Gastroesophageal sphincter (tissue), 4 donors: Measurements from ENCODE around the gene APEX2. TPM values are rescaled to one million over a fixed set of nuclear protein-coding genes. Genes with fewer than 3 reads are reported as not detected.
"Not testable (repeated sequence)": the region's sequence is repeated elsewhere in the genome, so short reads cannot be mapped to it uniquely, and the experiment has no call there.

Experiments
- ATAC-seq: fragments of 150-250 bp; one replicate; pipeline ENCODE4 v1.9.1; 2016; ENCODE audit warnings: mild to moderate bottlenecking, moderate library complexity
- H3K27ac ChIP-seq, 4 donors: fragments of 200-600 bp; sonication (generic) in 3 of 4; 1 replicate in 3 of 4; 2 replicates in 1 of 4; pipeline ENCODE4 v1.5.1; 2016 to 2019
- H3K27me3 ChIP-seq: fragments of 200-600 bp; sonication (generic); one replicate; pipeline ENCODE4 v1.5.1; 2019
- H3K36me3 ChIP-seq, 2 donors: fragments of 200-600 bp; sonication (generic); one replicate each; pipeline ENCODE4 v1.5.1; 2019; ENCODE audit warnings: control low read depth in 1 of 2
- H3K4me1 ChIP-seq, 3 donors: fragments of 200-600 bp; sonication (generic); 1 replicate in 2 of 3; 2 replicates in 1 of 3; pipeline ENCODE4 v1.5.1; 2016 to 2019; ENCODE audit warnings: control low read depth in 2 of 3
- H3K4me3 ChIP-seq, 2 donors: fragments of 200-600 bp; sonication (generic); one replicate each; pipeline ENCODE4 v1.5.1; 2019; ENCODE audit warnings: mild to moderate bottlenecking in 1 of 2, moderate library complexity in 1 of 2
- H3K9me3 ChIP-seq, 3 donors: fragments of 200-600 bp; sonication (generic); one replicate each; pipeline ENCODE4 v1.5.1; 2017 to 2019; ENCODE audit warnings: control low read depth in 2 of 3
- CTCF ChIP-seq, 4 experiments: fragments of 200-600 bp in 2 of 4; fragments of 450-650 bp in 2 of 4; sonication (generic) in 1 of 4; IDR thresholded peaks; one replicate each; pipeline ENCODE4 v1.5.1; 2017 to 2019; ENCODE audit warnings: antibody characterized with exemption in 4 of 4, mild to moderate bottlenecking in 2 of 4, moderate library complexity in 2 of 4
- EP300 ChIP-seq: sonication (generic); formaldehyde crosslinking; IDR thresholded peaks from one replicate; pipeline ENCODE4 v1.6.1; 2017; ENCODE audit warnings: antibody characterized with exemption, mild to moderate bottlenecking
- POLR2A ChIP-seq, 2 donors: fragments of 450-650 bp; IDR thresholded peaks; one replicate each; pipeline ENCODE4 v1.6.1; 2017; ENCODE audit warnings: antibody characterized with exemption in 2 of 2, mild to moderate bottlenecking in 2 of 2, moderate library complexity in 1 of 2
- POLR2AphosphoS5 ChIP-seq: sonication (generic); formaldehyde crosslinking; IDR thresholded peaks from one replicate; pipeline ENCODE4 v1.6.1; 2017; ENCODE audit warnings: antibody characterized with exemption
- WGBS, 2 donors: methylation state at CpG; one replicate each; pipeline ENCODE4 v1.1.5; 2018; ENCODE audit warnings: low coverage in 1 of 2; 5-methylcytosine and 5-hydroxymethylcytosine counted together
- total RNA-seq, 4 donors: library from RNA; depleted of rRNA; stranded (reverse); fragments of >200 nt; gene quantifications; one replicate each; pipeline ENCODE4 v1.1.0, GENCODE V29; 2016

Gene APEX2
- total RNA-seq, 4 donors from 2014 or later: 5.4 to 9.7 (median 6.4) TPM

GRCh38 chrX:55041514-55041913 lies 41.4 kb downstream of the APEX2 start:
- Histone ChIP-seq H3K36me3 (no peaks in the 10 kb centered on the region), H3K27me3 (no peaks in the 10 kb centered on the region), H3K4me3 (no peak overlapping the region), H3K4me1 (no peaks in the 10 kb centered on the region), H3K27ac (no peak overlapping the region), H3K9me3 (no peaks in the 10 kb centered on the region)
- no CpG with 5 or more reads among the region's 6 CpGs for WGBS, 2 donors
- no peak for ATAC-seq
- TF ChIP-seq POLR2AphosphoS5: no peak

DNA sequence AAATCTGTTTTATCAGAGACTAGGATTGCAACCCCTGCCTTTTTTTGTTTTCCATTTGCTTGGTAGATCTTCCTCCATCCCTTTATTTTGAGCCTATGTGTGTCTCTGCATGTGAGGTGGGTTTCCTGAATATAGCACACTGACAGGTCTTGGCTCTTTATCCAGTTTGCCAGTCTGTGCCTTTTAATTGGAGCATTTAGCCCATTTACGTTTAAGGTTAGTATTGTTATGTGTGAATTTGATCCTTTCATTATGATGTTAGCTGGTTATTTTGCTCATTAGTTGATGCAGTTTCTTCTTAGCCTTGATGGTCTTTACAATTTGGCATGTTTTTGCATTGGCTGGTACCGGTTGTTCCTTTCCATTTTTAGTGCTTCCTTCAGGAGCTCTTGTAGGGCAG lies 50.4 kb downstream of the APEX2 start:
- WGBS, 2 donors: 81% methylated on average over 2 of the region's 2 CpGs; no CpG with 5 or more reads in 1 of the 2 donors

DNA sequence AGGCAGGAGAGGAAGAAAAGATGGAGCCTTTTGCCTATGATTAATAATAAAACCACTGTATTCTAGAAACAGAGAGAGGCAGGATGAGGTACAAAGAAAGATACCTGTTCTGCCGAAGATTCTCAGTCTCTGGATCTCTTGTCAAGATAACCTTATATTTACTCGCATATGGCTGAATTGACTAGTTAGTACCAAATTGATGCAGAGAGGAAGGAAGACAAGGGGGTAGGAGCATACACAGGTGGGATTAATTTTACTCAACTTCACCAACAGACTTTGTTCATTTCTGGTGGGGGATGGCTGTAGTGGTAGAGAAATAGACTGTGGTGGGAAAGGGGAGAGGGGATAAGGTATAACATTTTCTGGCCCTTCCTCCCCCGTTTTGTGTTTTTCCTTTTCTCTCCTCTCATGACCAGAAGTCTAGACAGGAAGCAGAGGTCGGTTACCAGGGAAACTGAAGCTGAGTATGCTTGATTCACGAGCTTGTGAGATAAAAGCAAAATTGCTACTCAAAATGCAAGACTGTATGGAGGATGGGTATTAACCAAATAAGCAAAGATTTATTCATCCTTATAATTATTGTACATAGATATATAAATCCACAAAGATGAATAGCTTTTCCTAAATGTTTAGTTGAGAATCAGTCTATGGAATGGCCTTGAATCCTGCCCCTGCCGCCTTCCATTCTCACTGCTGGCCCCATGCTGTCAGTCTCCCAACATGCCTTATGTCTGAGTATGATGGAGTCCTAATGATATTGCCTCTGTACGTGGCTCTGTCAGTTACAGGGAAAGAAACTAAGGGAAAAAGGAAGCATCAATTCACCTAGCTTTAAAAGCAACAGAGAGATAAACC lies 56.9 kb downstream of the APEX2 start:
- H3K4me1 ChIP-seq: no peaks in the 10 kb centered on the region
- WGBS, 2 donors: 24 to 33% methylated on average over 5 to 7 of the region's 7 CpGs

More for the DNA sequence above, 50.4 kb downstream of the APEX2 start:
- not testable (repeated sequence) for H3K27me3 ChIP-seq, ATAC-seq, H3K4me1 ChIP-seq, H3K9me3 ChIP-seq, H3K4me3 ChIP-seq, H3K27ac ChIP-seq, H3K36me3 ChIP-seq

DNA sequence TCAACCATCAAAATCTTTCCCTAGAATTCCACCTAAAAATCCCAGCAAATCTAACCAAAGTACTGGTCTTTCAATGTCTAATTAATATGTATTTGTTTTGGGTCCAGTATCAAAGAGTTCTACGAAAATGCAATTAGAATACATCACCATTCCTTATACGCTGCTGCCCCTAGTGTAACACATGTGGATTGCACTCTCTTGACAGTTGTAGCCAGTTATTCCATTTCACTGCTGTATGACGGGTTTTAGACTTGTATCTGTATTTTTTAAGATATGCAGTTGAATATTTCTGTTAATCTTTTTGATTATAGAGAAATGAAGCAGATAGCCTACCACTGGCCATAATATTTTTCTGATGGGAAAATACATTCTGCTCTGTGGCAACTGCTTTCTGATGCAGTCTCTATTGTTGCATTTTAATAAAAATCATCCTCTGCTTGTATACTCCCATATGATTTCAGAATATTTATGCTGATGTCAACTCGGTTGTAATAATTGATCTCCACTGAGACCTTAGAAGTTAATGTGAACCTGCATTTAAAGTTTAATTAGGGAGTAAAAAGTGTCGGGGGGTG lies 57.6 kb downstream of the APEX2 start:
- Histone ChIP-seq H3K4me3 (peak overlapping the region in 1 of 2 donors; percentile 6), H3K9me3 (no peaks in the 10 kb centered on the region), H3K27me3 (no peaks in the 10 kb centered on the region), H3K36me3 (no peaks in the 10 kb centered on the region), H3K4me1 (no peaks in the 10 kb centered on the region), H3K27ac (no peak overlapping the region)
- peak; percentile 38 to 77 (median 62) for TF ChIP-seq CTCF (IDR thresholded peaks at IDR 0.05)
- TF ChIP-seq POLR2AphosphoS5: no peak
- ATAC-seq: peak; percentile 61
- WGBS, 2 donors: 0 to 24% methylated on average over 3 to 5 of the region's 5 CpGs

More for the DNA sequence above, 56.9 kb downstream of the APEX2 start:
- Histone ChIP-seq H3K27ac (no peak overlapping the region), H3K9me3 (no peaks in the 10 kb centered on the region), H3K27me3 (no peaks in the 10 kb centered on the region), H3K4me3 (peak overlapping the region in 1 of 2 donors; percentile 6), H3K36me3 (no peaks in the 10 kb centered on the region)
- TF ChIP-seq CTCF (IDR thresholded peaks at IDR 0.05): no peak
- no peak for TF ChIP-seq POLR2AphosphoS5
- TF ChIP-seq EP300: no peak
- TF ChIP-seq POLR2A (IDR thresholded peaks at IDR 0.05): no peak
- ATAC-seq: no peak

Other genes starting within 250 kb of the APEX2 start
- under 1 TPM in 1 of 4 donors, not detected in 3; 0.07 TPM for gene ITIH6, start 202.1 kb upstream of the APEX2 start, total RNA-seq
- 100 to 1,000 TPM; 145 to 197 (median 178) TPM for gene MAGED2, start 192.6 kb upstream of the APEX2 start, total RNA-seq
- 1 to 10 TPM; 3.4 to 9.7 (median 6.6) TPM for gene TRO, start 79.5 kb upstream of the APEX2 start, total RNA-seq
- gene PFKFB1, start 6.2 kb upstream of the APEX2 start, total RNA-seq: under 1 TPM in 1 of 4 donors, not detected in 3; 0.15 TPM
- gene ALAS2, start 30.6 kb downstream of the APEX2 start, total RNA-seq: 1 to 10 TPM in 2 of 4 donors, under 1 TPM in 1, not detected in 1; 0.39 to 2.2 (median 1.4) TPM
- gene PAGE2B, start 74.7 kb downstream of the APEX2 start, total RNA-seq: not detected
- not detected for gene PAGE2, start 88.7 kb downstream of the APEX2 start, total RNA-seq
- not detected for gene PAGE5, start 220.0 kb downstream of the APEX2 start, total RNA-seq